Measurements from ENCODE around the gene STX18.

STX18 gene

GRCh38 chr4:4457803-4458553, 83.9 kb downstream of the STX18 start:
- POLR2A ChIA-PET: no interaction called here
- CTCF ChIA-PET: no interaction called here
- DNase-seq (ENCODE audit: extremely low spot score): no peak
- no peak for TF ChIP-seq CTCF (IDR thresholded peaks at IDR 0.05; ENCODE audit: control extremely low read depth, extremely low read depth, low read depth, missing control alignments)

- no peak for DNase-seq (ENCODE audit: extremely low spot score)
- TF ChIP-seq CTCF (IDR thresholded peaks at IDR 0.05; ENCODE audit: control extremely low read depth, extremely low read depth, low read depth, missing control alignments): no peak
- ChIA-PET POLR2A (no interaction called here), CTCF (no interaction called here)
Observed at GRCh38 chr4:4456816-4457578, 84.9 kb downstream of the STX18 start.

GRCh38 chr4:4456351-4456750, 85.5 kb downstream of the STX18 start:
- CTCF ChIA-PET: interaction anchor here (1.1 kb wide), 1 partner anchor 8 kb away, joined by 3 read pairs; no protein-coding TSS in a partner anchor
- POLR2A ChIA-PET: no interaction called here
- no peak for DNase-seq (ENCODE audit: extremely low spot score)
- no peak for TF ChIP-seq CTCF (IDR thresholded peaks at IDR 0.05; ENCODE audit: control extremely low read depth, extremely low read depth, low read depth, missing control alignments)

GRCh38 chr4:4455210-4455865, 86.5 kb downstream of the STX18 start:
- ChIA-PET CTCF (interaction anchor here (1.1 kb wide), 1 partner anchor 9 kb away, joined by 3 read pairs; no protein-coding TSS in a partner anchor), POLR2A (no interaction called here)
- TF ChIP-seq CTCF (IDR thresholded peaks at IDR 0.05; ENCODE audit: control extremely low read depth, extremely low read depth, low read depth, missing control alignments): no peak
- DNase-seq (ENCODE audit: extremely low spot score): no peak

- no peak for TF ChIP-seq CTCF (IDR thresholded peaks at IDR 0.05; ENCODE audit: control extremely low read depth, extremely low read depth, low read depth, missing control alignments)
- ChIA-PET POLR2A (no interaction called here), CTCF (interaction anchor here (1.5 kb wide), 1 partner anchor 15 kb away, joined by 3 read pairs; no protein-coding TSS in a partner anchor)
- no peak for DNase-seq (ENCODE audit: extremely low spot score)
Observed at GRCh38 chr4:4446434-4446833, 95.4 kb downstream of the STX18 start.

GRCh38 chr4:4443821-4444220, 98.0 kb downstream of the STX18 start:
- ChIA-PET POLR2A (no interaction called here), CTCF (interaction anchor here (1.4 to 1.5 kb wide), 2 partner anchors 14 to 21 kb away, joined by 3 to 4 read pairs; no protein-coding TSS in a partner anchor)
- no peak for TF ChIP-seq CTCF (IDR thresholded peaks at IDR 0.05; ENCODE audit: control extremely low read depth, extremely low read depth, low read depth, missing control alignments)
- no peak for DNase-seq (ENCODE audit: extremely low spot score)
